ENCODE results near the gene SELENOO.

- no peak for TF ChIP-seq CTCF (IDR thresholded peaks at IDR 0.05; ENCODE audit: low read depth, low read length, poor library complexity, severe bottlenecking)
- no peak for TF ChIP-seq EZH2phosphoT487 (IDR thresholded peaks at IDR 0.05; ENCODE audit: borderline replicate concordance, low read length)
These were observed 21.6 kb upstream of the SELENOO start for GRCh38 chr22:50178871-50179869.
